IPS-NIHi7 (cell line): Measurements from ENCODE around the gene KRT72.
"Not testable (repeated sequence)": the region's sequence is repeated elsewhere in the genome, so short reads cannot be mapped to it uniquely, and the experiment has no call there.

ENCODE experiments used
- DNase-seq: peaks from one replicate; pipeline ENCODE4 v3.0.0; 2012; ENCODE audit warnings: mixed read lengths; ENCODE audit errors: extremely low spot score

Gene KRT72

DNA sequence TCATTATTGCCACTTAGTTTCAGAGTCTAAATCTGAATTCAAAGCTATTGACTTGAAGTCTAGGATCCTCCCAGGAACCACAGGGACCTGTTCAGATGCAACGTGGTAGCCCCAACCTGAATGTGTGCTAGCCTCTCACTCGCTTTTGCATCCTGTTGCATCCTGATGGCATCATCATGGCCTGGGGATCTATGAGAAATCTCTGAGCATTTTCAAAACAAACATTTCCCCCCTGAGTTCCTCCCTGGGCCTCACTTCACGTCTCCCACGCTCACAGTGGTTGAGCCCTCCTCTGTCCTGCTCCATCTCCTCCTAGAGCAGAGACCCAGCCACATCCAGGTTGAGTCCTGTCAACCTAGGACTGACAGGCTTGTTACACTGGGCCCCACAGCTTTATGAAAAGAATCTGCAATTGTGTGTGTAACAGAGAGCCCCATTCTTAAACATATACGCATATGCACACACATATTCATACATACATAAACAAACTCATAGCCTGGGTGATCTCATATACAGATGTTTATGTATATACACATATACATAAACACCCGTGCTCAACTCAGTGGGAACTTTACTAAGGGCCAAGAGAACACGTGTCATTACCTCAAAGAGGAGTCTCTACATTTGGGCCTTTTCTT is 5.4 kb upstream of the KRT72 start:
- DNase-seq, result no peak

- no peak for DNase-seq
These were observed 4.8 kb upstream of the KRT72 start for GRCh38 chr12:52606096-52606495.

DNA sequence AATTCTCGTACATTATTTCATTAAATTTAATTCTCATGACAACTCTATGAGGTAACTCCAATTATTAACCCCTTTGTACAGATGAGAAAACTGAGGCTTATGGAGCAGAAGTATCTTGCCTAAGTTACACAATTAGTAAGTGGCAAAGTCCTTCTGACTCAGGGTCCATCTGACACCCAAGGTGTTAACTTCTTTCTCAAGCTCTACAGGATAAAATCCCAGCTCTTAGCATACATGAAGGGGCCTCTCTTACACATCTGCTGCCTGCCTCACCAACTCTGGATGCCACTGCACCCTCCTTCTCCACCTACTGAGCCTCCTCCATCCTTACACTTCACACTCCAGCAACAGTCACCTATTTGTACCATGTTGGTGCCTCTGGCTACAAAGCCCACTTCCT is 4.3 kb upstream of the KRT72 start:
- DNase-seq, result no peak

DNA sequence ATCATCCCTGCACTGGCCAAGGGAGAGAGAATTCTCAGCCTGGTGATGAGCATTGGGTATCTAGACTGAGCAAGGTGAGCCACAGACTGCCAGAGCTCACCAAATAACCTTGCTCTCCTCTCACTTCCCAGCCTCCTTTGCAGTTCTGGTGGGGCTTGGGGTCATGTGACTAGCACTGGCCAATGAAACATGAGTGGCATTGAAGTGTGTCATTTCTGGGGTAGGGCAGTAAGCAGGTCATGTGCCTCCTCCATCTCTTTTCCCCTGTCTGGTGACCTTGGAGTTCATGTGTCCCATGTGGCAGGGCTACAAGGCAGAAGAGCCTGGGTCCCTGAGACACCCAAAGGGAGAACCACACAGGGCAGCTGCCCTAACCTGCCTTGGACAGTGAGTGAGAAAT is 3.6 kb upstream of the KRT72 start:
- DNase-seq, result no peak

- DNase-seq, result no peak
These were observed 2.1 kb upstream of the KRT72 start for GRCh38 chr12:52603314-52603713.

DNA sequence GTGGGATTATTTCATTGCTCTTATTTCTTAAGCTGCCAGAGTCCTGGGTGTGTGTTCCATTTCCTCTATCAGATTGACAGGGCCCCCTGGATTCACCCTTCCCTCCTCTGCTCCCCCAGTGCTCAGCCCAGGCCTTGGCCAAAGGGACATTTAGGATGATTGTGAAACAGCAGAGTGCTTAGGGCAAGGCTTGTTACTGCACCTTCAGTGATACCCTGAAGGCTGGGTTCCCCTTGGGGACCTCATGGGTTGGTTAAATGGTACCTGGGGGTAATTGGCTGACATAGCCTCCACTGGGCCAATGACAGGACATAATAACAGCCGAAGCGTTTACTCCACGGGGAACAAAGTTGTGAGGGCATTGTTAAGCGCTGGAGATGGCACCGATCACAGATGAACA is 1.3 kb upstream of the KRT72 start:
- no peak for DNase-seq

- no peak for DNase-seq
These were observed 408 bp upstream of the KRT72 start for GRCh38 chr12:52601671-52602070.

- no peak for DNase-seq
These were observed 788 bp downstream of the KRT72 start for GRCh38 chr12:52600475-52600874.

- DNase-seq, result no peak
These were observed 1.2 kb downstream of the KRT72 start for GRCh38 chr12:52600071-52600470.

- DNase-seq, result no peak
These were observed 2.3 kb downstream of the KRT72 start for GRCh38 chr12:52598966-52599365.

- DNase-seq, result not testable (repeated sequence)
These were observed 7.0 kb downstream of the KRT72 start for GRCh38 chr12:52594237-52594636.

- DNase-seq, result no peak
These were observed 9.7 kb downstream of the KRT72 start for GRCh38 chr12:52591521-52591920.

DNA sequence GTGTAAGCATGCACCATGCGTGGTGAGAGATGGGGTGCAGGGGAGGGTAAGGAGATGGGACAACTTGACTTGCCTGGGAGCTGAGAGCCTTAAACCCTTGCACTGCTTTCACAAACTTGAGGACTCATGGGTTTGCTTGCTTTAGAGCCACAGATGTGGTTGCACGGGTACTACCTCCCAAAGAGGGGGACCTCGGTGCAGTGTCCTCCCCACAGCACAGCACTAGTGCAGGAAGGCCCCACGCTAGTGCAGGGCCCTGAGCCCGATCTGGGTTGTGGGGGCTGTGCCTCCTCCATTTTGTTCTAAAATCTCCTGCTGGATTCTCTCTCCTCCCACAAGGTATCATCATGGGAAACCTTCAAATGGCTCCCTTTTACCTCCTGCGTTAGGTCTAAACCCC is 11.2 kb downstream of the KRT72 start:
- DNase-seq, result no peak

GRCh38 chr12:52587563-52587962 is 13.7 kb downstream of the KRT72 start:
- peak; percentile 37 for DNase-seq

GRCh38 chr12:52585946-52586345 is 15.3 kb downstream of the KRT72 start:
- no peak for DNase-seq

DNA sequence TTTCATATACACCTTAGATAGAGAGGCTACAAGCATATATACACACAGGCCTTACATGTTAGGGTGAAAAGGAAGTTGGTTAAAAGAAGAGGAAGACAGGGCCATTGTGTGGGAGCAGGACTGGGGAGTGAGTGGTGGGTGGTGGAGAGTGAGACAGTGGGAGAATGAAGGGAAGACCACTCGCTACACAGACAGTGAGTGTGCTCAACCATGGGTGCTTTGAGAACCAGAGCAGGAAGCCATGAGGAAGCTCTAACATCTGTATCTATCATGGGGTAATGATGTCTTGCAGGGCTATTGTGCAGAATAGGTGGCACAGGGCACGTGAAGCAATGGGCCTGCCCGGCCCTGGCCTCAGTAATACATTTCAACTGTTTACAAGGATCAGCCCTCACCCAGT is 16.2 kb downstream of the KRT72 start:
- no peak for DNase-seq

DNA sequence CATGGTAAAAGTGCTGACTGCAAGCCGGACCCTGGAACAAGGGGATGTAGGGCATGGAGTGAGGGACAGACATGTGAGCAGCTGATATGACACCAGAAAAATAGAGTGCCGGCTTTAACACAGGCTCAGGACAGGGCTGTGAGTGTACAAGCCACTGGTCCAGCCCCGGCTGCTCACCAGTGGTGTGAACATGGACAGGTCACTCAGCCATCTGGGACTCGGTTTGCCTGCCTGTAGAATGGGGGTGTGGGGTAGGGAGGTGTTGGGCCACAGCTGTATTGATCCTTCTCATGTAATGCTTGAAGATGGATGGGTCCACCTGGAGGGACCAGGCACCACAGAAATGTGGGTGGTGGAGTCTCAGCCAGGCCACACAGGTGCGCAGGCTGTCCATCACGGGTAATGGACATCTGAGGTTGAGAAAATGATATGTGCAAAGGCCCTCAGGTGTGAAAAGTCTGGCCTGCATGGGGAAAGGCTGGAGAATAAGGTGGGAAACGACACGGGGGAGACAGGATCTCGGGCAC is 17.0 kb downstream of the KRT72 start:
- DNase-seq, result no peak

DNA sequence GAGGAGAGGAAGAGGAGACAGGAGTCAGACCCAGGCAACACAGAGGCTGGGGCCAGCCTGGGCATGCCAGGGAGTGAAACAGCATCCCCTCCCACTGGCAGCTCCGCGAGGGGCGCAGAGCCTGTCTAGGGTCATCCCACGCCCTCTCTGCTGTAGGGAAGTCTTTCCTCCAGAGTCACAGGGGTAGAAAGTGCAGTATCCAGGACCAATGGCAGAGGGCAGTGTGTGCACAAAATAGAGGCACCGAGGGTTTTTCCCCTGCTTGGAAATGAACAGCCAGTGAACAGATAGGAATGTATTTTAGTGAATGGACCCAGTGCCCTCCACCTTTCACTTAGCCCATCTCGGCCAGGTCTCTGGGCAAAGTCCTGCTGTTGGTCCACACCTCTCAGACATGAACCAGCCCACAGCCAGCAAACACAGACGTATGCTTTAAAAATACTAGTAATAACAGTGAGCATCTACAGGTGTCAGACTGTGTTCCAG is 18.2 kb downstream of the KRT72 start:
- peak; percentile 85 for DNase-seq

DNA sequence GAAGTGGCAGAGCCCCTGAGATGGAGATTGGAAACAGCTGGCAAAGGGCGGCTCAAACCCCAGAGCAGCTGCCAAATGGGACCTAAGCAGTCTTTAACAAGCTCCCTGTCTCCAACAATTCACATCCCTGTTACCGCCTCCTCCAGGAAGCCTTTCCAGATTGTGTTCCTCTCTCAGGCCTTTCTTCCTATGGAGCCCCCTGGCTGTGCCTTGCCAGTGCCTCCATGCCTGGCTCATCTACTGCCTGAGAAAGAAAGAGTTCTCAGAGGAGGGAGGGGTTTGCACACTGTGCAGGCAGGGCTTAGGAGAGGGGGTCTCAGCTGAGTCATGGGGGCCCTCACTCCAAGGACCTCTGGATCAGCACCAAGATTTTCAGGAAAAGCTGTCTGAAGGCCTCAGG is 18.8 kb downstream of the KRT72 start:
- no peak for DNase-seq

- DNase-seq, result no peak
These were observed 19.8 kb downstream of the KRT72 start for GRCh38 chr12:52581481-52581880.

- DNase-seq, result no peak
These were observed 20.2 kb downstream of the KRT72 start for GRCh38 chr12:52581066-52581465.

DNA sequence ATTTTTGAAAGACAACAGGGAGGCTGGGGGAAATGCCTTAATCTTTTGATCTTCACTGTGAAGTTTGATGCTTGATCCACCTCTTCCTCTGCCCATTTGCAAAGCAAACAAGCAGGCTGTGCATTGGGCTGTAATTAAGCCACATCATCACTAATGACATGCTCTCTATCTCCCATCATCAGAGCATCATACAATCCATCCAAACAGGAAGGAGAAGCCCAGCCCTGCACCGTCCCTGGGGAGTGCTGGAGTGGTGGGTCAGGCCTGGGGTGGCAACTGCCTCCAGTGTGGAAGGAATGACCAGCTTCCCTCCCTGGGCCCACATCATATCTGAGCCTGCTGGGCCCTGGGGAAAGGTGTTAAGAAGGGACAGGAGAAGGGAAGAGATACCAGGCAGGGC is 20.8 kb downstream of the KRT72 start:
- DNase-seq, result no peak

- no peak for DNase-seq
These were observed 21.5 kb downstream of the KRT72 start for GRCh38 chr12:52579468-52580465.
